AML-193 (cell line): ENCODE measurements around the gene FAM163A.
"Not testable (repeated sequence)": the region's sequence is repeated elsewhere in the genome, so short reads cannot be mapped to it uniquely, and the experiment has no call there.

Experiments used
- DNase-seq, 2 experiments: peaks; one replicate each; lab custom pipeline; 2025; lab: John Stamatoyannopoulos, UW

The FAM163A gene

GRCh38 chr1:179794146-179794545 is 51.1 kb downstream of the FAM163A start:
- no peak for DNase-seq

DNA sequence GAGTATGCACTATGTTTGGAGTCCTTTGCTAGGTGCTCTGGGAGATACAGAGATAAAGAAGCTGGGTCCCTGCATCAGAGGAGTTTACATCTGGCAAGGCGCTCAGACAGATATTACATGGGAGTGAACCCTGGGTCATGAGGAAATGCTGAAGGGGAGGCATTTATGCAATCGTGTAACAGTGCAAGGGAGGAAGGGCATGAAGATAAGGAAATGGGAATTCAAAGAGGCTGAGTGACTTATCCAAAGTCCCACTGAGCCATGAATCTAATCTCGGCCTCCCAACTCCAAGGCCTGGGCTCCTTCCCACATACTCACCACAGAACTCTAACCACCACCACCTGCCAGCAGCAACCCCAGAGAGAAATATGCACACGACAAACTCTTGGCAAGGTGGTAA is 51.6 kb downstream of the FAM163A start:
- peak in 1 of 2 experiments; percentile 5 for DNase-seq

- DNase-seq = no peak
Measured at GRCh38 chr1:179798213-179798863, 55.2 kb downstream of the FAM163A start.

- DNase-seq = no peak
Measured at GRCh38 chr1:179798864-179799516, 55.9 kb downstream of the FAM163A start.

- DNase-seq = no peak
Measured at GRCh38 chr1:179800481-179800880, 57.4 kb downstream of the FAM163A start.

DNA sequence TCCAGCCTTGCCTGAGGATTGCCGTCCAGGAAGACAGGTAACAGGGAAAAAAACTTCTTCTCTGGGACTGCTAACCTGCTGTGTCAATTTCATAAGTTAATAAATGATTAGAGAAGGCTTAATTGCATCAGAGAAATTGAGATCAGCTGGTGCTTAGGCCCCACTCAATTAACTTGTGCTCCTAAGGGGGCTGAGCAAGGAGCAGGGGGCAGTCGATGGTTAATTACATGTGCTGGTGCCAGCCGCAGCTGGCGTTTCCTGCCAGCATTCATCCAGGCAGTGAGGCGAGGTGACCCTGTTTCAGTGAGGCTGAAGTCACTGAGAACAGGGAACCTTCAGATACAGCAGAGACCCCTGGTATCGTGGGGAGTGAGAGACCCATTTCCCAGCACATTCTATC is 60.0 kb downstream of the FAM163A start:
- DNase-seq = no peak

- DNase-seq = no peak
Measured at GRCh38 chr1:179803918-179804317, 60.8 kb downstream of the FAM163A start.

DNA sequence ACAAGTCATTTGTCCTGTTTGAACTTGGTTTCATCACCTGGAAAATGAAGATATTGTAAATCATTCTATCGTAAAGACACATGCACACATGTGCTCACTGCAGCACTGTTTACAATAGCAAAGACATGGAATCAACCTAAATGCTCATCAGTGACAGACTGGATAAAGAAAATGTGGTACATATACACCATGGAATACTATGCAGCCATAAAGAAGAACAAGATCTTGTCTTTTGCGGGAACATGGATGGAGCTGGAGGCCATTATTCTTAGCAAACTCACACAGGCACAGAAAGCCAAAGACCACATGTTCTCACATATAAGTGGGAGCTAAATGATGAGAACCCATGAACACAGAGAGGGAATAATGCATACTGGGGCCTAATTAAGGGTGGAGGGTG is 61.3 kb downstream of the FAM163A start:
- DNase-seq = not testable (repeated sequence)

- DNase-seq = no peak
Measured at GRCh38 chr1:179805291-179806195, 62.5 kb downstream of the FAM163A start.

GRCh38 chr1:179806333-179806732 is 63.2 kb downstream of the FAM163A start:
- no peak for DNase-seq

GRCh38 chr1:179807291-179807690 is 64.2 kb downstream of the FAM163A start:
- DNase-seq = no peak

DNA sequence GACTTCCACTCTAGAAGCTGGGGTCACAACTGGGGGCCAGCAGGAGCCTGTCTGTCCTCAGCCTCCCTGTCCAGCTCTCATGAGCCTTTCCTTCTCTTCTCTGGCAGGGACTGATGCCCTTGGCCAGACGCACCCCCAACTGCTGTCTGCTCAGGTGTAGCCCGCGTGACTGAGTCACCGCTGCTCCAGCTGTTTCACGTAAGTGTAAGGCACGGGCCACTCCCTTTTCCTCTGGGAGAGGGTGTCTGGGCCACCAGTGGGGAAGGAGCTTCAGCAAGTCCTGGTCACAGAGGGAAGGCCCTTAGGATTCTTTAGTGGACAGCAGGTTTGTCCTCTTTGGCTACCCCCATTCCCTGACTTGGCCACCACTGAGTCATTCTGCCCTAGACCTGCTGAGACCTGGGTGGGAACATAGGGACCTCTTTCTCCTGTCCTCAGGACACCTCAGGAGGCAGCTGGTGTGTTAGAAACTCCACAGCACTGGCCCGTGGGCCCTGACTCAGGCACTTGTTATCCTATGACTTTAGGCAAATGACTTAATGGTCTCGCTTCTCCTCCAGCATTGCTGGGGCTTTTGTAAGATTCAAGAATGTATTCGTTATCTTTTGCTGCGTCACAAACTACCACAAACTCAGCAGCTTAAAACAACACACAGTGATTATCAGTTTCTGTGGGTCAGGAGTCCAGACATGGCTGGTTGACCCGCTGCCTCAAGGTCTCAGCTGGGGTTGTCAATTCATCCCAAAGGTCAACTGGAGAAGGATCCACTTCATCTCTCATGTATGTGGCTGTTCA is 64.8 kb downstream of the FAM163A start:
- DNase-seq = no peak

DNA sequence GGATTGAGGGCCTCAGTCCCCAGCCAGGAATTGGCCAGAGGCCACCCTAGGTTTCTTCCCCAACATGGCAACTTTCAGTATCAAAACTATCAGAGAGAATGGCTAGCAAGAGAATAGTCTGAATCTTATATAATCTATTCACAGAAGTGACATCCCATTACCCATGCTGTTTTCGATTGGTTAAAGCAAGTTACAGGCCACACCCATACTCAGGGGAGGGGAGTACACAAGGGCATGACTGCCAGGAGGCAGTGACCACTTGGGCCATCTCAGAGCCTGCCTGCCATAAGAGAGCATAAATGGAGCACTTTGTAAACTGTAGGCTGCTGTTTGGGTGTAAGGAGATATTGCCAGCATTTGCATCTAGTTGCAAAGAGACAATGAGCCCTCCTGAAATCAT is 65.4 kb downstream of the FAM163A start:
- no peak for DNase-seq

DNA sequence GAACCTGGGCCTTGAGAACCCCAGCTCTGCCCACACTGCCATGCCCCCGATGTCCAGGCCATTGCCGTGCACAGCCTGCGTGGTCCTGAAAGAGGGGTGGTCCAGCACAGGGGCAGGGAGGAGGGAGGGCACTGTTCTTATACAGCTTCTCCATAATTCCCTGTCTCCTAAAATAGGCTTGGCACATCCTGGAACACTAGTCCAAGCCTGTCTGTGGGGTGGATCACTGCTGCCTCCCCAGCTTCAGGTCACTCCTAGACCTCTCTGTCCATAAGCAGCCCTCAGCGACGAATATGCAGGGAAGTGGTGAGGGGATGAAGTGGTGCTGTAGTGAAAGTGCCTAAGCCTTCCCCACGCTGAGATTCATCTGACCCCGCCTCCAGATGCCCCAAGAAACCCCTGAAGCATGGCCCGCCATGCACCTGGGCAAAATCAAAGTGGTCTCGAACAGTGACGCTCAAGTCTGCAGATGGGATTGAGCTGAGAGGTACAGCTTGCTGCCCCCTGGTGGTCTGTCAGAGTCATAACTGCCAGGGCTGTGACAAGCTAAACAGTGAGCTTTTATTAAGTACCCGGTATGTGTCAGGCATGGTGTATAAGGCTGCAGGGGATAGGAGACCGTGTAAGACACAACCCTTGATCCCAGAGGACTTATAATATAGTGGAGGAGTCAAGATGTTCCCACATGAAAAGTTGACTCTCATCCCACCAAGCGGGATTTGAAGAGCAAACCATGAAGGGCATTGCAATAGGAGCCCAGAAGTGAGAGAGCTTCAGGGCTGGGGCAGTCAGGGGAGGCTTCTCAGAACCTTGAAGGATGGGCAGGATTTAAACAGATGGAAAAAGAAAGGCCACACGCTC is 66.6 kb downstream of the FAM163A start:
- DNase-seq = peak; percentile 34 to 57

GRCh38 chr1:179810367-179810715 is 67.2 kb downstream of the FAM163A start:
- no peak for DNase-seq

DNA sequence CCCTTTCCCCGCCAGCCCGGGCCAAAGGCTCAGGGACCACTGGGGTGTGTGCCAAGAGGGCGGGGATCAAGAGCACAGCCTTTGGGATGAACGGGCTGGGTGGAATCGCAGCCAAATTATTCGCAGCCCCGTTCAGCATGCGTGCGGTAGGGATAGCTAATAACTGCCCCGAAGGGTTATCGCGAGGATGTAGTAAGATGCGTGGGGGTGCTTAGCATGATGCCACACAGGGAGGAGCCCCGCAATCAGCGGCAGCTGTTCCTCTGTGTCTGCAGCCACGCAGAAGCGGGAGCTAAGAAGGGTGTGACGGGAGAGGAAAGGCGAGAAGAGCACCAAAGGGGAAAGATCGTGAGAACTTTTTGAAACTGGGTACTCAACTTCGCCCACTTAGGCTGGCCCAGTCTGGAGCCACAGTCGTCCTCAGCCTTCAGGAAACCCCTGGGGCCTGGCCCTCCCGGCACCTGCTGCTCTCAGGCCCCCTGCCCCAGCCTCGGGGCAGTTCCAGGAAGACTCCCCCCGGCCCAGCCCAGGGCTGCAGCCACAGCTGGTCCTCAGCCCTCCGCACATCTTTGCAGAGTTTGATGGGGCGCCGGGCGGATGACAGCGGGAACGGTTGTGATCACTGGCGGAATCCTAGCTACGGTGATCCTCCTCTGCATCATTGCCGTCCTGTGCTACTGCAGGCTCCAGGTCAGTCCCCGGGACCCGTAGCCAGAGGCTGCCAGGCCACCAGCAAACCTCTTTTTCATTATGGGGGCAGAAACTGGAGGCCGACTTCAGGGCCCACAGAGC is 69.6 kb downstream of the FAM163A start:
- DNase-seq = no peak

DNA sequence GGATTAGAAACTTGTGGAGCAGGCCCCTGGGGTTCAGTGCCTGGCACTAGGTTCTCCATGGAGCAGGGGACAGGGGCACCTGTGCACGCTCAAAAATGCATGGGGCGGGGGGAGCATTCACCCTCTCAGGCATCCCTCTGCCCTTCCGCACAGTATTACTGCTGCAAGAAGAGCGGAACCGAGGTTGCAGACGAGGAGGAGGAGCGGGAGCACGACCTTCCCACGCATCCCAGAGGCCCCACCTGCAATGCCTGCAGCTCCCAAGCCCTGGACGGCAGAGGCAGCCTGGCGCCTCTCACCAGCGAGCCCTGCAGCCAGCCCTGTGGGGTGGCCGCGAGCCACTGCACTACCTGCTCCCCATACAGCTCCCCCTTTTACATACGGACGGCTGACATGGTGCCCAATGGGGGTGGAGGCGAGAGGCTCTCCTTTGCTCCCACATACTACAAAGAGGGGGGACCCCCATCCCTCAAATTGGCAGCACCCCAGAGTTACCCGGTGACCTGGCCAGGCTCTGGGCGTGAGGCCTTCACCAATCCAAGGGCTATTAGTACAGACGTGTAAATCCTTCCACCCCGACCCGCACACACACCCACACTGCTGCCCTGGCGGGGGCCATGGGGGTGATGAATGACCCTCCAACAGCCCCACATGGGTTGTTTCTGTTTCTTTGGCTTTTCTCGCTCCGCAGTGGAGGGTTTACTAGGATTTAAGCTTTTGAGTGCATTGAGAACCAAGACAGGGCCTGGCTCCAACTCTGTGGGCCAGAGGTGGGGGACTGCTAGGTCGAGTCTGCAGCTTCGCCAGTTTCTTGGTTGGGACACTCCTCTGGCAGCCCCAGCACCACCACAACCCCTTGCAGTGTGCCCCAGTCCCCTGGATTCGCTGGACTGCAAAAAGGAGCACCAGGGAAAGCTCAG is 70.8 kb downstream of the FAM163A start:
- DNase-seq = no peak

GRCh38 chr1:179814546-179814838 is 71.4 kb downstream of the FAM163A start:
- no peak for DNase-seq

- DNase-seq = no peak
Measured at GRCh38 chr1:179815641-179816040, 72.5 kb downstream of the FAM163A start.
